CD4-positive, CD25-positive, alpha-beta regulatory T cell (primary cell): ENCODE measurements around the gene DYNC2H1. TPM values are rescaled to one million over a fixed set of nuclear protein-coding genes. Genes with fewer than 3 reads are reported as not detected.

Experiments
- ATAC-seq, 2 donors: fragments of 150-1000 bp; cut with Tn5 transposase; one replicate each; pipeline ENCODE4 v1.10.0; 2021; ENCODE audit warnings: low read depth in 2 of 2, moderate number of reproducible peaks in 2 of 2, moderate library complexity in 1 of 2
- DNase-seq, 3 donors: peaks; one replicate each; pipeline versions ENCODE4 v3.0.0 to v3.0.0-alpha.2; 2012 to 2022; ENCODE audit warnings: mixed read lengths in 1 of 3
- H3K27ac ChIP-seq: one replicate; pipeline ENCODE4 v1.7.0; 2013; ENCODE audit warnings: mild to moderate bottlenecking, low read length; ENCODE audit not compliant: insufficient read depth, poor library complexity, severe bottlenecking
- H3K27me3 ChIP-seq: one replicate; pipeline ENCODE4 v1.7.0; 2013; ENCODE audit warnings: low read length; ENCODE audit not compliant: control insufficient read depth, insufficient read depth
- H3K36me3 ChIP-seq: one replicate; pipeline ENCODE4 v1.7.0; 2013; ENCODE audit warnings: mild to moderate bottlenecking, low read length, moderate library complexity; ENCODE audit not compliant: control insufficient read depth, insufficient read depth
- H3K4me1 ChIP-seq: 2 replicates; pipeline ENCODE4 v1.7.0; 2013; ENCODE audit warnings: mild to moderate bottlenecking, low read length; ENCODE audit not compliant: insufficient read depth, control insufficient read depth, poor library complexity, severe bottlenecking
- H3K4me3 ChIP-seq: one replicate; pipeline ENCODE4 v1.7.0; 2013; ENCODE audit warnings: low read depth, mild to moderate bottlenecking, low read length, moderate library complexity
- H3K9me3 ChIP-seq, 2 experiments: 1 replicate in 1 of 2; 2 replicates in 1 of 2; pipeline ENCODE4 v1.7.0; 2013; ENCODE audit warnings: low read length in 2 of 2, mild to moderate bottlenecking in 1 of 2, moderate library complexity in 1 of 2; ENCODE audit not compliant: control insufficient read depth in 2 of 2
- H3K27ac Mint-ChIP-seq, 3 donors: one replicate each; pipeline ENCODE4 v1.8.0; 2020 to 2022; ENCODE audit warnings: mild to moderate bottlenecking in 3 of 3, mixed read lengths in 3 of 3, moderate library complexity in 2 of 3
- H3K27me3 Mint-ChIP-seq: one replicate; pipeline ENCODE4 v1.8.0; 2022; ENCODE audit warnings: mild to moderate bottlenecking, mixed read lengths
- H3K36me3 Mint-ChIP-seq: one replicate; pipeline ENCODE4 v1.8.0; 2020; ENCODE audit warnings: mixed read lengths
- H3K4me1 Mint-ChIP-seq, 4 donors: one replicate each; pipeline ENCODE4 v1.8.0; 2020 to 2022; ENCODE audit warnings: mixed read lengths in 4 of 4, mild to moderate bottlenecking in 1 of 4
- H3K4me3 Mint-ChIP-seq, 4 donors: one replicate each; pipeline ENCODE4 v1.8.0; 2020 to 2022; ENCODE audit warnings: mild to moderate bottlenecking in 4 of 4, mixed read lengths in 4 of 4, moderate library complexity in 3 of 4
- H3K9me3 Mint-ChIP-seq, 7 donors: one replicate each; pipeline ENCODE4 v1.8.0; 2020 to 2022; ENCODE audit warnings: mixed read lengths in 7 of 7, mild to moderate bottlenecking in 3 of 7, moderate library complexity in 2 of 7
- polyA plus RNA-seq, 4 donors: library from polyadenylated mRNA; unstranded; fragments of 300-500 nt; fragmentation: Illumina TruSeq; gene quantifications; one replicate each; pipeline ENCODE4 v1.2.3, GENCODE V29; 2021
- total RNA-seq: library from RNA; stranded (reverse); gene quantifications from one replicate; pipeline ENCODE4 v1.2.3, GENCODE V29; 2022

The DYNC2H1 gene
- total and polyA plus RNA-seq, 5 donors from 2014 or later = 0.10 to 1.8 (median 0.18) TPM

DNA sequence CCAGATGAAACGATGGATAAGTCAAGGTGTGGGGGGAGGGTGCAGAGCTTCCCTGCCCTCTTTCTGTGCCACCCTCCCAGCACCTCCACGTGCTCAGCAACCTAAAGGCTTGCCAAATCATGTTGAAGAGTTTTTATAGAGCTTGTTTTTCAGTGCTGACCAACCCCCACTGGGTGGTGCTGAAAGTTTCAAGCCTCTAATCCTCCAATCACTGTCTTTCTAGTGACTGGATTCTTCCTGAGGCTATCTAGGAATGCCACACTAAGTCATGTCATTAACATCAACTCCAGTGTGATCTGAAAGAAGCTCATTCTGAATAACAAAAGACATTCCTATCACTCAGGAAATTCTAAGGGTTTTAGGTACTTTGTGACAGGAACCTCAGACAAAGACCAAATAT lies 382.6 kb downstream of the DYNC2H1 start:
- Histone ChIP-seq H3K4me3 (no peak overlapping the region), H3K36me3 (no peaks in the 10 kb centered on the region), H3K27me3 (no peaks in the 10 kb centered on the region), H3K27ac (no peak overlapping the region), H3K9me3 (no peaks in the 10 kb centered on the region), H3K4me1 (no peaks in the 10 kb centered on the region)
- no peak overlapping the region for H3K27ac Mint-ChIP-seq
- no peak overlapping the region for H3K4me3 Mint-ChIP-seq
- H3K4me1 Mint-ChIP-seq = no peaks in the 10 kb centered on the region
- peaks cover 0 to 12% (median 2%) of the 10 kb centered on the region in 7 donors for H3K9me3 Mint-ChIP-seq
- H3K36me3 Mint-ChIP-seq = no peaks in the 10 kb centered on the region
- no peak for ATAC-seq
- peaks cover 4% of the 10 kb centered on the region for H3K27me3 Mint-ChIP-seq
- no peak for DNase-seq

DNA sequence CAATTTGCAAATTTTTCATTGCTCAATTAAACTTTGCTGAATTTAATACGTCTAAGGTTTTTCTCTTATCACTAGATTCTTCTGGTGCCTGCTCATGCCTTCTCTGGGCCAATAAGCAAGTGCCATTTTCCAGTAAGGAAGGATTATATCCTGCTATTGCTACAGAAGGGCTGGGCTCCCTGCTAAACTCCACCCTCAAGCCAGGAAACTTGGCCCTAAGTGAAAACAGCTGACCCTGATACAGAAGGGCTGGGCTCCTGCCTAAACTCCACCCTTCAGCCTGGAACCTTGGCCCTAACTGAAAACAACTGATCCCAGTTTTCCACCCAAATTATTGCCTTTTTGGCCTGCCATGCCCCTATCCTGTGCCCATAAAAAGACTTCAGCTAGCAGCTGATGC lies 385.3 kb downstream of the DYNC2H1 start:
- H3K27me3 Mint-ChIP-seq = peaks cover 4% of the 10 kb centered on the region
- no peak overlapping the region for H3K4me3 ChIP-seq
- no peaks in the 10 kb centered on the region for H3K36me3 ChIP-seq
- no peaks in the 10 kb centered on the region for H3K9me3 ChIP-seq
- H3K27me3 ChIP-seq = no peaks in the 10 kb centered on the region
- H3K4me1 Mint-ChIP-seq = no peaks in the 10 kb centered on the region
- H3K4me1 ChIP-seq = no peaks in the 10 kb centered on the region
- H3K27ac ChIP-seq = no peak overlapping the region
- peaks cover 0 to 13% (median 3%) of the 10 kb centered on the region in 7 donors for H3K9me3 Mint-ChIP-seq
- no peaks in the 10 kb centered on the region for H3K36me3 Mint-ChIP-seq
- ATAC-seq = no peak
- H3K4me3 Mint-ChIP-seq = no peak overlapping the region
- no peak for DNase-seq
- H3K27ac Mint-ChIP-seq = no peak overlapping the region

DNA sequence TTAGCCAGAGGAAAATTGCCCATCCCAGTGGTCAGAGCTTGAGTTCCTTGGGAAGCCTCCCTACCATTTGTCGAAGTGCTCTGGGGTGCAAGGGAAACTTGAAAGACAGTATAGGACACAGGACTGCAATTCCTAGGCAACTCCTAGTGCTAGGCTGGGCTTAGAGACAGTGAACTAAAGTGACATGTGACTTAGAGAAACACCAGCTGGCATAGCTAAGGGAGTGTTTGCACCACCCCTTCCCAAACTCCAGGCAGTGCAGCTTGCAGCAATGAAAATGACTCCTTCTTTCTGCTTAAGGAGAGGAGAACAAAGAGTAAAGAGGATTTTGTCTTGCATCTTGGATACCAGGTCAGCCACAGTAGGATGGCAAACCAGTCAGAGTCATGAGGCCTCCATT lies 388.0 kb downstream of the DYNC2H1 start:
- Mint-ChIP-seq H3K9me3 (peaks cover 0 to 10% (median 4%) of the 10 kb centered on the region in 7 donors), H3K27me3 (peaks cover 4% of the 10 kb centered on the region), H3K4me3 (no peak overlapping the region), H3K4me1 (no peaks in the 10 kb centered on the region), H3K36me3 (no peaks in the 10 kb centered on the region), H3K27ac (no peak overlapping the region)
- Histone ChIP-seq H3K4me3 (no peak overlapping the region), H3K9me3 (no peaks in the 10 kb centered on the region), H3K4me1 (no peaks in the 10 kb centered on the region), H3K27ac (no peak overlapping the region), H3K27me3 (no peaks in the 10 kb centered on the region), H3K36me3 (no peaks in the 10 kb centered on the region)
- ATAC-seq = no peak
- no peak for DNase-seq

DNA sequence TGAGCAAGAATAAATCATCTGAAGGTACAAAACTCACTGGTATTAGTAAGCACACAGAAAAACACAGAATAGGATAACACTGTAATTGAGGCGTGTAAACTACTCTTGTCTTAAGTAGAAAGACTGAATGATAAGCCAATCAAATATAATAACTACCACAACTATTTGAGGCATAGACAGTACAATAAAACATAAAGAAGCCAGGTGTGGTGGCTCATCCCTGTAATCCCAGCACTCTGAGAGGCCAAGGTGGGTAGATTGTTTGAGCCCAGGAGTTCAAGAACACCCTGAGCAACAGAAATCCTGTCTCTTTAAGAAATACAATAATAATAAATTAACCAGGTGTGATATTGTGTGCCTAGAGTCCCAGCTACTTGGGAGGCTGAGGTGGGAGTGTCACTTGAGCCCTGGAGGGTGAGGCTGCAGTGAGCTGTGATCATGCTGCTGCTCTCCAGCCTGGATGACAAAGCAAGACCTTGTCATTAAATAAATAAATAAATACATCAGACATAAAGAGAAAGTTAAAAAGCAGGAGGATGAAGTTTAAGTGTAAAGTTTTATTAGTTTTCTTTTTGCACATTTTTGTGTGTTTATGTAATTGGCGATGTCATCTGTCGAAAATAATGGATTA lies 390.6 kb downstream of the DYNC2H1 start:
- no peaks in the 10 kb centered on the region for H3K27me3 ChIP-seq
- Mint-ChIP-seq H3K4me3 (no peak overlapping the region), H3K36me3 (no peaks in the 10 kb centered on the region), H3K27me3 (peaks cover 4% of the 10 kb centered on the region), H3K27ac (no peak overlapping the region), H3K9me3 (peaks cover 0 to 17% (median 7%) of the 10 kb centered on the region in 7 donors), H3K4me1 (no peaks in the 10 kb centered on the region)
- no peak overlapping the region for H3K4me3 ChIP-seq
- H3K4me1 ChIP-seq = no peaks in the 10 kb centered on the region
- no peaks in the 10 kb centered on the region for H3K36me3 ChIP-seq
- ATAC-seq (no peak), DNase-seq (no peak)
- H3K27ac ChIP-seq = no peak overlapping the region
- no peaks in the 10 kb centered on the region for H3K9me3 ChIP-seq

DNA sequence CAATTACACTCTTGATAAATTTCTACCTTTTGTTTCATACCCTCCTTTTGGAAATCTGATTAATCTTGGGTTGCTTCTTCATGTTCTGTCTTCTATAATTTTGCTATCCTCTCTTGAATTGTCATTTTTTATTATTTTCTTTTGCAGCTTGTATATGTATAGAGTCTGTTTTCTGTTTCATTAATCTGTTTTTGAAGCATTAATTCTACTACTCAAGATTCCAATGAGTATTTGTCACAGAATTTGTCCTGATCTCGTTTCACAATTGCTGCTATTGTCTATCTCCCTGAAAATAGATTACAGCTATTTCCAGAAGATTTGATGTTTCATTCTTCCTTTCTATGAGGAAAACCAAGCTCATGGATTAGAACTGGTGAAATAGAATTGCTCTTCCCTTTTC lies 406.1 kb downstream of the DYNC2H1 start:
- H3K27me3 Mint-ChIP-seq = no peaks in the 10 kb centered on the region
- no peaks in the 10 kb centered on the region for H3K36me3 Mint-ChIP-seq
- H3K9me3 ChIP-seq = no peaks in the 10 kb centered on the region
- H3K4me1 ChIP-seq = peaks cover 3% of the 10 kb centered on the region
- H3K36me3 ChIP-seq = no peaks in the 10 kb centered on the region
- H3K27me3 ChIP-seq = no peaks in the 10 kb centered on the region
- H3K4me3 Mint-ChIP-seq = no peak overlapping the region
- H3K4me3 ChIP-seq = no peak overlapping the region
- no peaks in the 10 kb centered on the region for H3K4me1 Mint-ChIP-seq
- peaks cover 0 to 5% (median 0%) of the 10 kb centered on the region in 7 donors for H3K9me3 Mint-ChIP-seq
- no peak for ATAC-seq
- no peak overlapping the region for H3K27ac ChIP-seq
- DNase-seq = no peak
- H3K27ac Mint-ChIP-seq = no peak overlapping the region

DNA sequence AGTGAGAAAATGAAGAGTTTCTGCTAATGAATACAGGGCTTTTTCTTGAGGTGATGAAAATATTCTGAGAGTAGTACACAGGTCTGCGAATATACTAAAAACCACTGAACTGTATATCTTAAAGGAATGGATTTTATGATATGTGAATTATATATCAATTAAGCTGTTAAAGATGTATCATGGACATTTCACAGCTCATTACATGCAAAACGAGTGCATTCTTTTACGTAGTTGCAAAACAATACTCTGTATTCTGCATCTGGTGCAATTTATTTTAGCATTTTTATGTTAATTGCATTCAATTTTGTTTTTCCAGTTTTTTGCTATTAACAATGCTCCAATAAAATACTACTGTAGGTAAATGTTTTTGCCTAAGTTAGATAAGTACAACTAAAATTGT lies 411.6 kb downstream of the DYNC2H1 start:
- H3K36me3 Mint-ChIP-seq = no peaks in the 10 kb centered on the region
- no peaks in the 10 kb centered on the region for H3K27me3 Mint-ChIP-seq
- no peak overlapping the region for H3K27ac ChIP-seq
- no peak overlapping the region for H3K4me3 ChIP-seq
- no peak overlapping the region for H3K4me3 Mint-ChIP-seq
- no peaks in the 10 kb centered on the region for H3K4me1 ChIP-seq
- no peak overlapping the region for H3K27ac Mint-ChIP-seq
- no peaks in the 10 kb centered on the region for H3K36me3 ChIP-seq
- H3K27me3 ChIP-seq = no peaks in the 10 kb centered on the region
- no peaks in the 10 kb centered on the region for H3K4me1 Mint-ChIP-seq
- H3K9me3 Mint-ChIP-seq = peaks cover 0 to 4% (median 2%) of the 10 kb centered on the region in 7 donors
- DNase-seq = no peak
- no peaks in the 10 kb centered on the region for H3K9me3 ChIP-seq
- no peak for ATAC-seq

DNA sequence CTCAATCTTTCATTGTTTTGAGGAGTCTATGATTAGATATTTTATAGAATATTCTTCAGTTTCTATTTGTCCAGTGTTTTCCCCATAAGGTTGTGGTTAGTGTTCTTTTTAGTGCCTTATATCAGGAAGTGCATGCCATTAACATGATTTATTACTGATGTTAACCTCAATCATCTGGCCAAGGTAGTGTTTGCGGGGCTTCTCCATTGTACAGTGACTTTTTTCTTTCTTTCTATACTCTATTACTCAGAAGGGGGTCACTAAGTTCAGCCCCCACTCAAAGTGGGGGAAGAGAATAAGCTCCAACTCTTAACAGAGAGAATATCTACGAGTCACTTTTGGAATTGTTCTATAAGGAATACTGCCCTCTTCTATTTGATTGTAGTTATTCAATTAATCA lies 415.8 kb downstream of the DYNC2H1 start:
- DNase-seq (no peak), ATAC-seq (no peak)
- peaks cover 0 to 5% (median 0%) of the 10 kb centered on the region in 7 donors for H3K9me3 Mint-ChIP-seq
- no peaks in the 10 kb centered on the region for H3K27me3 Mint-ChIP-seq
- no peak overlapping the region for H3K4me3 Mint-ChIP-seq
- no peaks in the 10 kb centered on the region for H3K4me1 Mint-ChIP-seq
- no peaks in the 10 kb centered on the region for H3K27me3 ChIP-seq
- H3K4me1 ChIP-seq = no peaks in the 10 kb centered on the region
- no peaks in the 10 kb centered on the region for H3K36me3 Mint-ChIP-seq
- no peak overlapping the region for H3K4me3 ChIP-seq
- H3K9me3 ChIP-seq = no peaks in the 10 kb centered on the region
- no peak overlapping the region for H3K27ac Mint-ChIP-seq
- no peaks in the 10 kb centered on the region for H3K36me3 ChIP-seq
- H3K27ac ChIP-seq = no peak overlapping the region

DNA sequence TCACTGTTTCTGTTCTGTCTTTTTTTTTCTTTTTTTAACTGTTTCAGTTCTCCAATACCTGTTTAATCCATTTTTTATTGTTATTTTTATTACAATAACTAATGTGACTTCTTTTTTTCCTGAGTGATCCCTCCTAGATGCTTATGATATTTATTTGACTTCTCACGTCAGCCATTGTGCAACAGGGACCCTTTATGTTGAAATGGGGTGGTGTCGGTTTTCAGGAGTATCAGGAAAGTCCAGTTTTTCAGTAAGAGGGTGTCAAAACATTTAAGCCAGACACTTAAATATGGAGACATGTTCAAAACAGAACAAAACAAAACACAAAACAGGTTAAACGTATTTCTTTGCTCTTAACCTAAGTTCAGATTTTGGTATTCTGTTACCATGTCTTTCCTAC lies 418.8 kb downstream of the DYNC2H1 start:
- no peaks in the 10 kb centered on the region for H3K36me3 ChIP-seq
- Mint-ChIP-seq H3K4me1 (no peaks in the 10 kb centered on the region), H3K9me3 (peaks cover 0 to 5% (median 0%) of the 10 kb centered on the region in 7 donors), H3K27ac (no peak overlapping the region), H3K27me3 (no peaks in the 10 kb centered on the region), H3K4me3 (no peak overlapping the region), H3K36me3 (no peaks in the 10 kb centered on the region)
- no peak overlapping the region for H3K27ac ChIP-seq
- H3K4me3 ChIP-seq = no peak overlapping the region
- no peaks in the 10 kb centered on the region for H3K27me3 ChIP-seq
- ATAC-seq (no peak), DNase-seq (no peak)
- no peaks in the 10 kb centered on the region for H3K4me1 ChIP-seq
- no peaks in the 10 kb centered on the region for H3K9me3 ChIP-seq
